Trophoblast cell (in vitro differentiated cells and primary cell): ENCODE measurements around the gene CD81.

Experiments used
- DNase-seq, 2 donors: peaks; one replicate each; pipeline ENCODE4 v3.0.0-alpha.2; 2016
- H2AFZ ChIP-seq: 2 replicates; pipeline ENCODE4 v1.6.1; 2013; ENCODE audit warnings: low read length, moderate library complexity, mild to moderate bottlenecking; ENCODE audit not compliant: insufficient read depth, poor library complexity
- H2AK5ac ChIP-seq: 2 replicates; pipeline ENCODE4 v1.6.1; 2013; ENCODE audit warnings: mild to moderate bottlenecking, low read length
- H2BK120ac ChIP-seq: 2 replicates; pipeline ENCODE4 v1.6.1; 2013; ENCODE audit warnings: low read length, mild to moderate bottlenecking, moderate library complexity; ENCODE audit not compliant: insufficient read depth, poor library complexity
- H2BK12ac ChIP-seq: 2 replicates; pipeline ENCODE4 v1.6.1; 2013; ENCODE audit warnings: mild to moderate bottlenecking, low read length, moderate library complexity
- H2BK5ac ChIP-seq: 2 replicates; pipeline ENCODE4 v1.6.1; 2013; ENCODE audit warnings: low read length, low read depth, moderate library complexity, mild to moderate bottlenecking; ENCODE audit not compliant: poor library complexity
- H3K14ac ChIP-seq: 2 replicates; pipeline ENCODE4 v1.6.1; 2013; ENCODE audit warnings: mild to moderate bottlenecking, low read length
- H3K18ac ChIP-seq: 2 replicates; pipeline ENCODE4 v1.6.1; 2013; ENCODE audit warnings: mild to moderate bottlenecking, low read length
- H3K23ac ChIP-seq: 2 replicates; pipeline ENCODE4 v1.6.1; 2013; ENCODE audit warnings: low read length
- H3K27ac ChIP-seq: 2 replicates; pipeline ENCODE4 v1.5.1; 2013; ENCODE audit warnings: low read depth, mild to moderate bottlenecking, inconsistent platforms, low read length, moderate library complexity
- H3K27me3 ChIP-seq: 2 replicates; pipeline ENCODE4 v1.6.1; 2013; ENCODE audit warnings: inconsistent platforms, mild to moderate bottlenecking, low read length, moderate library complexity; ENCODE audit not compliant: insufficient read depth
- H3K36me3 ChIP-seq, 2 experiments: 1 replicate in 1 of 2; 2 replicates in 1 of 2; pipeline ENCODE4 v1.6.1; 2013; ENCODE audit warnings: low read length in 2 of 2, mild to moderate bottlenecking in 2 of 2, moderate library complexity in 1 of 2; ENCODE audit not compliant: insufficient read depth in 2 of 2, control insufficient read depth in 1 of 2
- H3K4ac ChIP-seq: 2 replicates; pipeline ENCODE4 v1.6.1; 2013; ENCODE audit warnings: low read depth, mild to moderate bottlenecking, low read length, moderate library complexity
- H3K4me1 ChIP-seq, 2 experiments: 1 replicate in 1 of 2; 2 replicates in 1 of 2; pipeline ENCODE4 v1.6.1; 2013; ENCODE audit warnings: low read length in 2 of 2, mild to moderate bottlenecking in 2 of 2, moderate library complexity in 1 of 2; ENCODE audit not compliant: insufficient read depth in 2 of 2, control insufficient read depth in 1 of 2
- H3K4me2 ChIP-seq: 2 replicates; pipeline ENCODE4 v1.6.1; 2013; ENCODE audit warnings: inconsistent platforms, mild to moderate bottlenecking, low read length, moderate library complexity
- H3K4me3 ChIP-seq: 2 replicates; pipeline ENCODE4 v1.5.1; 2013; ENCODE audit warnings: mild to moderate bottlenecking, low read depth, low read length, inconsistent platforms
- H3K79me1 ChIP-seq: one replicate; pipeline ENCODE4 v1.6.1; 2013; ENCODE audit warnings: low read length
- H3K79me2 ChIP-seq: 2 replicates; pipeline ENCODE4 v1.6.1; 2013; ENCODE audit warnings: low read length, mild to moderate bottlenecking; ENCODE audit not compliant: control insufficient read depth, insufficient read depth, poor library complexity
- H3K9ac ChIP-seq: 2 replicates; pipeline ENCODE4 v1.6.1; 2013; ENCODE audit warnings: mild to moderate bottlenecking, low read length
- H3K9me3 ChIP-seq: 2 replicates; pipeline ENCODE4 v1.6.1; 2013; ENCODE audit warnings: low read depth, mild to moderate bottlenecking, control low read depth, inconsistent platforms, low read length; ENCODE audit not compliant: insufficient read depth
- H4K12ac ChIP-seq: 2 replicates; pipeline ENCODE4 v1.6.1; 2013; ENCODE audit warnings: low read depth, mild to moderate bottlenecking, low read length, moderate library complexity
- H4K8ac ChIP-seq: 2 replicates; pipeline ENCODE4 v1.6.1; 2013; ENCODE audit warnings: low read depth, mild to moderate bottlenecking, low read length, moderate library complexity
- H4K91ac ChIP-seq: one replicate; pipeline ENCODE4 v1.6.1; 2013; ENCODE audit warnings: low read depth, mild to moderate bottlenecking, low read length, moderate library complexity
- WGBS: extraction: QIAGEN DNeasy Blood & Tissue Kit; methylation state at CpG from one replicate; pipeline ENCODE4 v1.1.7; 2013; ENCODE audit warnings: missing lambda C conversion rate; ENCODE audit not compliant: insufficient read length, insufficient coverage; ENCODE audit errors: extremely low coverage; 5-methylcytosine and 5-hydroxymethylcytosine counted together

CD81 gene

GRCh38 chr11:2413742-2414579 is 36.9 kb downstream of the CD81 start:
- no peaks in the 10 kb centered on the region for H3K4me1 ChIP-seq
- H4K8ac ChIP-seq: no peak overlapping the region
- H3K4me3 ChIP-seq: no peak overlapping the region
- no peaks in the 10 kb centered on the region for H3K9me3 ChIP-seq
- no peak overlapping the region for H3K18ac ChIP-seq
- no peak overlapping the region for H4K91ac ChIP-seq
- H2BK12ac ChIP-seq: no peak overlapping the region
- no peaks in the 10 kb centered on the region for H3K79me1 ChIP-seq
- no peaks in the 10 kb centered on the region for H3K36me3 ChIP-seq
- H3K9ac ChIP-seq: no peak overlapping the region
- H3K4ac ChIP-seq: no peak overlapping the region
- no peak overlapping the region for H4K12ac ChIP-seq
- H2BK5ac ChIP-seq: no peak overlapping the region
- H2AFZ ChIP-seq: no peak overlapping the region
- H3K14ac ChIP-seq: no peak overlapping the region
- DNase-seq: no peak
- H3K79me2 ChIP-seq: no peaks in the 10 kb centered on the region
- H3K23ac ChIP-seq: no peak overlapping the region
- no peak overlapping the region for H3K27ac ChIP-seq
- WGBS: no CpG with 5 or more reads among the region's 43 CpGs
- no peak overlapping the region for H2AK5ac ChIP-seq
- H3K27me3 ChIP-seq: no peaks in the 10 kb centered on the region
- no peak overlapping the region for H2BK120ac ChIP-seq
- H3K4me2 ChIP-seq: no peak overlapping the region

- Histone ChIP-seq H3K36me3 (no peaks in the 10 kb centered on the region), H3K4me1 (no peaks in the 10 kb centered on the region), H4K12ac (no peak overlapping the region), H3K79me1 (no peaks in the 10 kb centered on the region), H4K8ac (no peak overlapping the region), H3K79me2 (no peaks in the 10 kb centered on the region), H3K4me2 (no peak overlapping the region), H3K27me3 (no peaks in the 10 kb centered on the region), H3K14ac (no peak overlapping the region), H3K9ac (no peak overlapping the region), H2BK120ac (no peak overlapping the region), H2BK5ac (no peak overlapping the region), H3K27ac (no peak overlapping the region), H3K23ac (no peak overlapping the region), H3K9me3 (no peaks in the 10 kb centered on the region), H2AFZ (no peak overlapping the region), H3K4ac (no peak overlapping the region), H2BK12ac (no peak overlapping the region), H4K91ac (no peak overlapping the region), H3K18ac (no peak overlapping the region), H2AK5ac (no peak overlapping the region), H3K4me3 (no peak overlapping the region)
- DNase-seq: no peak
- WGBS: no CpG with 5 or more reads among the region's 35 CpGs
Measured at GRCh38 chr11:2414616-2415015, 37.5 kb downstream of the CD81 start.

GRCh38 chr11:2415171-2415570 is 38.1 kb downstream of the CD81 start:
- H4K8ac ChIP-seq: no peak overlapping the region
- no peak overlapping the region for H3K14ac ChIP-seq
- no peaks in the 10 kb centered on the region for H3K4me1 ChIP-seq
- no peaks in the 10 kb centered on the region for H3K36me3 ChIP-seq
- H2AK5ac ChIP-seq: no peak overlapping the region
- H3K4ac ChIP-seq: no peak overlapping the region
- no peak overlapping the region for H3K23ac ChIP-seq
- H3K4me3 ChIP-seq: no peak overlapping the region
- H3K27ac ChIP-seq: no peak overlapping the region
- no peak overlapping the region for H2BK5ac ChIP-seq
- no peak overlapping the region for H2AFZ ChIP-seq
- H3K79me1 ChIP-seq: no peaks in the 10 kb centered on the region
- H3K9ac ChIP-seq: no peak overlapping the region
- no peak for DNase-seq
- no peak overlapping the region for H2BK12ac ChIP-seq
- WGBS: no CpG with 5 or more reads among the region's 28 CpGs
- H3K9me3 ChIP-seq: no peaks in the 10 kb centered on the region
- H3K18ac ChIP-seq: no peak overlapping the region
- H3K27me3 ChIP-seq: no peaks in the 10 kb centered on the region
- no peak overlapping the region for H4K91ac ChIP-seq
- no peak overlapping the region for H2BK120ac ChIP-seq
- H3K4me2 ChIP-seq: no peak overlapping the region
- H3K79me2 ChIP-seq: no peaks in the 10 kb centered on the region
- H4K12ac ChIP-seq: no peak overlapping the region

GRCh38 chr11:2415601-2416380 is 38.7 kb downstream of the CD81 start:
- Histone ChIP-seq H3K4me3 (no peak overlapping the region), H3K79me1 (no peaks in the 10 kb centered on the region), H3K4ac (no peak overlapping the region), H4K8ac (no peak overlapping the region), H4K91ac (no peak overlapping the region), H2AFZ (no peak overlapping the region), H2BK120ac (no peak overlapping the region), H3K18ac (no peak overlapping the region), H3K4me1 (no peaks in the 10 kb centered on the region), H3K27ac (no peak overlapping the region), H3K9ac (no peak overlapping the region), H3K36me3 (no peaks in the 10 kb centered on the region), H3K79me2 (no peaks in the 10 kb centered on the region), H3K9me3 (no peaks in the 10 kb centered on the region), H3K27me3 (no peaks in the 10 kb centered on the region), H2BK5ac (no peak overlapping the region), H3K23ac (no peak overlapping the region), H2BK12ac (no peak overlapping the region), H3K14ac (no peak overlapping the region), H2AK5ac (no peak overlapping the region), H3K4me2 (no peak overlapping the region), H4K12ac (no peak overlapping the region)
- no peak for DNase-seq
- WGBS: no CpG with 5 or more reads among the region's 34 CpGs
